Measurements from ENCODE around the gene SPRED2. TPM values are rescaled to one million over a fixed set of nuclear protein-coding genes. Genes with fewer than 3 reads are reported as not detected.

Gene SPRED2
- total RNA-seq, 4 donors from 2014 or later: 8.4 to 34.8 (median 29.7) TPM

GRCh38 chr2:65292106-65292400 lies 140.3 kb downstream of the SPRED2 start:
- Histone ChIP-seq H3K27me3 (no peaks in the 10 kb centered on the region), H3K4me1 (peaks cover 0 to 16% (median 4%) of the 10 kb centered on the region in 4 donors), H3K27ac (no peak overlapping the region), H3K4me3 (no peak overlapping the region), H3K9me3 (no peaks in the 10 kb centered on the region), H3K36me3 (no peaks in the 10 kb centered on the region)
- in situ Hi-C loops (cut with MboI; ENCODE audit: low pct_ligation_motif_present in 1 of 4, low pct_unique_long_range_greater_than_20kb in 1 of 4, low sequenced_read_pairs in 3 of 4) (no loop called here), intact Hi-C loops (cut with DNase I; ENCODE audit: low total_unique reads) (no loop called here)
- peak; percentile 61 for DNase-seq
- no peak for TF ChIP-seq POLR2AphosphoS5 (IDR thresholded peaks at IDR 0.05)
- no peak for TF ChIP-seq POLR2A (IDR thresholded peaks at IDR 0.05)
- TF ChIP-seq CTCF (IDR thresholded peaks at IDR 0.05): no peak
- no peak for TF ChIP-seq EP300 (IDR thresholded peaks at IDR 0.05; ENCODE audit: low read depth)
- 42 to 73% methylated on average over 2 to 3 of the region's 3 CpGs for WGBS, 2 donors (ENCODE audit: low coverage in 1 of 2)

GRCh38 chr2:65291216-65292105 lies 140.9 kb downstream of the SPRED2 start:
- Histone ChIP-seq H3K9me3 (no peaks in the 10 kb centered on the region), H3K36me3 (no peaks in the 10 kb centered on the region), H3K4me1 (peaks cover 0 to 16% (median 4%) of the 10 kb centered on the region in 4 donors), H3K27ac (no peak overlapping the region), H3K27me3 (no peaks in the 10 kb centered on the region), H3K4me3 (no peak overlapping the region)
- intact Hi-C loops (cut with DNase I; ENCODE audit: low total_unique reads): no loop called here
- WGBS, 2 donors (ENCODE audit: low coverage in 1 of 2): 73 to 93% methylated on average over 5 to 11 of the region's 11 CpGs
- in situ Hi-C loops (cut with MboI; ENCODE audit: low pct_ligation_motif_present in 1 of 4, low pct_unique_long_range_greater_than_20kb in 1 of 4, low sequenced_read_pairs in 3 of 4): no loop called here
- no peak for TF ChIP-seq POLR2AphosphoS5 (IDR thresholded peaks at IDR 0.05)
- no peak for TF ChIP-seq CTCF (IDR thresholded peaks at IDR 0.05)
- TF ChIP-seq EP300 (IDR thresholded peaks at IDR 0.05; ENCODE audit: low read depth): no peak
- no peak for TF ChIP-seq POLR2A (IDR thresholded peaks at IDR 0.05)
- no peak for DNase-seq

GRCh38 chr2:65287364-65287763 lies 145.0 kb downstream of the SPRED2 start:
- intact Hi-C loops (cut with DNase I; ENCODE audit: low total_unique reads): no loop called here
- Histone ChIP-seq H3K27ac (no peak overlapping the region), H3K4me3 (no peak overlapping the region), H3K9me3 (no peaks in the 10 kb centered on the region), H3K4me1 (peaks cover 0 to 12% (median 1%) of the 10 kb centered on the region in 4 donors), H3K27me3 (no peaks in the 10 kb centered on the region), H3K36me3 (no peaks in the 10 kb centered on the region)
- no peak for DNase-seq
- WGBS, 2 donors (ENCODE audit: low coverage in 1 of 2): 93 to 96% methylated on average over 4 of the region's 4 CpGs
- TF ChIP-seq POLR2A (IDR thresholded peaks at IDR 0.05) (no peak), EP300 (IDR thresholded peaks at IDR 0.05; ENCODE audit: low read depth) (no peak), CTCF (IDR thresholded peaks at IDR 0.05) (no peak), POLR2AphosphoS5 (IDR thresholded peaks at IDR 0.05) (no peak)
- in situ Hi-C loops (cut with MboI; ENCODE audit: low pct_ligation_motif_present in 1 of 4, low pct_unique_long_range_greater_than_20kb in 1 of 4, low sequenced_read_pairs in 3 of 4): no loop called here

- Histone ChIP-seq H3K4me3 (no peak overlapping the region), H3K36me3 (no peaks in the 10 kb centered on the region), H3K27me3 (no peaks in the 10 kb centered on the region), H3K27ac (no peak overlapping the region), H3K9me3 (no peaks in the 10 kb centered on the region), H3K4me1 (no peaks in the 10 kb centered on the region)
- in situ Hi-C loops (cut with MboI; ENCODE audit: low pct_ligation_motif_present in 1 of 4, low pct_unique_long_range_greater_than_20kb in 1 of 4, low sequenced_read_pairs in 3 of 4) (no loop called here), intact Hi-C loops (cut with DNase I; ENCODE audit: low total_unique reads) (no loop called here)
- DNase-seq: no peak
- WGBS, 2 donors (ENCODE audit: low coverage in 1 of 2): 92 to 99% methylated on average over 2 to 3 of the region's 3 CpGs
- TF ChIP-seq EP300 (IDR thresholded peaks at IDR 0.05; ENCODE audit: low read depth) (no peak), CTCF (IDR thresholded peaks at IDR 0.05) (no peak), POLR2A (IDR thresholded peaks at IDR 0.05) (no peak), POLR2AphosphoS5 (IDR thresholded peaks at IDR 0.05) (no peak)
Observed at GRCh38 chr2:65282477-65283053, 149.8 kb downstream of the SPRED2 start.
